GM19452 (cell line): ENCODE measurements around the gene SMPD3.
"Not testable (repeated sequence)": the region's sequence is repeated elsewhere in the genome, so short reads cannot be mapped to it uniquely, and the experiment has no call there.

Experiments
- ATAC-seq: cut with Tn5 transposase; IDR thresholded peaks from one replicate; pipeline ENCODE4 v1.9.1; 2021; ENCODE audit not compliant: unreplicated experiment

The SMPD3 gene

DNA sequence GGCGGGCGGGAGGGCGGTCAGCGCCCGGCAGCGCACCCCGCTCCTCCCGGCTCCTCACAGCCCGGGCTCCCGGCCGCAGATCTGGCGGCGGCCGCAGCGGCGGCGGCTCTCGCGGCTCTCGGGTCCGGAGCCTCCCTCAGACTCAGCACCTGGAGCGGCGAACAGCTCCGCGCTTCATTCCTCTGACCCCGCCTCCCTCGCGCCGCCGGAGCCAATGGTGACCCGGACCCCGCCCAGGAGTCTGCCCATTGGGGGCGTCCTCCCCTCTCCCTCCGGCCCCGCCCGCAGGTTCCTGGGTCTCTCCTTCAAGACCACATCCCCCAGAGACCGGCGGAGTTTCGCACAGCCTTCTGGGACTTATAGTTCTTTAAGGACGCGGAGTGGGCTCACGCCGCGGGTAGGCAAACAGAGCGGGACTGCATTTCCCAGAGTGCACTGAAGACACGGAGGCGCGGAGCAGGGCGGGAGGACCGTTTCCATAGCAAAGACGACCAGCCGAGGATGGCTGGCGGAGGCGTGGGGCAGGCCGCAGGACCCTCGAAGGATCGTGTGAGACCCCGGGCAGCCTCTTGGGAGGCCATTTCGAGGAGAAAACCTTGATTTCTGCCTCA is at the start of gene SMPD3:
Gene SMPD3, minus strand, starts transcription at position 149 of the 611 bp plus-strand sequence. CDS start 76,327 bp downstream, outside the sequence.
- ATAC-seq = peak; percentile 80

DNA sequence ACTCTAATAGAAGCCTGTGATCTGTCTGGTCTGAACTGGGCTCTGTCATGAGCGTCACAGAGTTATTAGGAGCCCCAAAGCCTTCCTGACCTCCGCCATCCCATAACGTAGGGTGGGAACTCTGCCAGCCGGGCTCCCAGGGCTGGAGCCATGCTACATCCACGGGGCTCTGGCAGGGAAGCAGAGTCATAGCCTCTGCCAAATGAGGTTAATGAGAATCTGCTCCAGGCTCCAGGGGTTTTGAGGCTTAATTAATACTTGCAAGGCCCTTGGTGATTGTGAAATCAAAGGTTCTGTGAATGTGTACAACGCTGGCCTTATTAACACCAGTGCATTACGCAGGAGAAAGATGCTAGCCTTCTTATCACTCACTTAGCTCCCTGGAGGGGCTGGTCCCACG is 48.4 kb upstream of the SMPD3 start:
- no peak for ATAC-seq

DNA sequence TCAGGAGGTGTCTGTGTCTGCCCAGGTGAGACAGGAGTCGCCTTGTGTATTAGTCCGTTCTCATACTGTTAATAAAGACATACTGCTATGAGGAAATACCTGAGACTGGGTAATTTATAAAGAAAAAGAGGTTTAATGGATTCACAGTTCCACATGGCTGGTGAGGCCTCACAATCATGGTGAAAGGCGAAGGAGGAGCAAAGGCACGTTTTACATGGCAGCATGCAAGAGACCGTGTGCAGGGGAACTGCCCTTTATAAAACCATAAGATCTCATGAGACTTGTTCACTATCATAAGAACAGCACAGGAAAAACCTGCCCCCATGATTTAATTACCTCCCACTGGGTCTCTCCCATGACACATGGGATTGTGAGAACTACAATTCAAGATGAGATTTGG is 46.0 kb upstream of the SMPD3 start:
- ATAC-seq = not testable (repeated sequence)

DNA sequence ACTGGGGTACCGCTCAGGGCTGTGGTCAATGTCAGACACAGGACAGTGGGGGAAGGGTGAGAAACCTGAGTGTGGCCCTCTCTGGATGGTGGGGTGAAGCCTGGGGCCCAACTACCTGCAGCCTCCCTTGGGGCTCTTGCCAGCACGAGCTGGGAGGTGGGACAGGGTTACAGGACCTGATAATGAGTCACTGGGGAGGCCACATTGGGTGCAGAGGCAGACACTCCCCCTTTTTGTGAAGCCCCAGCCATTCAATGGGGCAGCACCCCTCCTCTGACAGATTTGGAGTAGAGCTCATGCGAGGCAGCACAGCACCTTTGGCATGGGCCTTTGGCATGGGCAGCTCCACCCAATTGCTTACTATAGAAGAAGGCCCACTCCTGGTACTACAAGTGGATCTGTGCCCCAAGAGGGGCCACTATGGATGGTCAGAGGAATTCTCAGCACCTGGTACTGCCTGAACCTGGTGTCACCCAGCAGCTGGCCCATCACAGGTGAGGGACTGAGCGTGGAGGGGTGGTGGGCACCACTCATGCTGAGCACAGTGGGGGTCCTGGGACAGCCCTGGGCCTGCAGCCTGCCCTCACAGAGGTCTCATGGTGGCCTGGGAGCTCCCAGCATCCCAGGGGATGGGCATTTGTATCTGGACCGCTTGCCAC is 45.2 kb upstream of the SMPD3 start:
- no peak for ATAC-seq

DNA sequence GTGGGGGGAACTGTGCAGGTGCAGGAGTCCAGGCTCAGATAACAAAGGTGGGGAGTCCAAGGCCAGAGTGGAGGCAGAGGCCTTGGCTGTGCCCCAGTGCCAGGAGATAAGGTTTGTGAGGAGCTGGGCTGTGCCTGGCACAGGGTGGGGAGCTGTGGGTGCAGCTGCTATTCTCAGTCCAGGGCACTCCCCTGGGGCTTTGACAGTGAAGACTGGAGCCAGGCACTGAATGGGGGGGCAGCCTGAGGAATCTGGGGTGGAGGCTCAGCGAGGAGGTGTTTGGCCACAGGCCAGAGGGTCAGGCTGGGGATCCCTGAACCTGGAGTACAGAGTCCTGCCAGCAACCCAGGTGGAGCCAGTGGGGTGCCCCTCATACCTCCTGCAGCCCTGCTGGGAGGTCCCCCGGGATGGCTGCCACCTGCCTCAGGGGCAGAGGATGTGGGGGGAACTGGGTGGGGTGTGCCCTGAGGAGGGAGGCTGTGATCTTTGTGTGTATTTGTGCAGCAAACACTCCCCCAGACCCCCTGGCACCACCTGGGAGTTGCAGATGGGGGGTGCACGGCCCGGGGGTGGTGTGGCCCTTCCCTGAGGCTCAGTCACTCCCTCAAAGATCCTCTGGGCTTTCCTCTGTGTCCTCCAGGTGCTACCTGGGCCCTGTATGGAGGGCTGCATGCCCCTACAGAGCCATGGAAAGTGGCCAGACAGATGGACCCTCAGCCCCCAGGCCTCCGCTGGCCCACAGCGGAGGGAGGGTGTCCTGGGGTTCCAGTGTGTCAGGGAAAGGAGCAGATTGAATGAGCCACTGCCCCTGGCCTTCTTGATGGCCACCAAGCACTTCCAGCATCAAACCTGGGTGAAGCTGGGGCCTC is 44.5 kb upstream of the SMPD3 start:
- ATAC-seq = no peak

DNA sequence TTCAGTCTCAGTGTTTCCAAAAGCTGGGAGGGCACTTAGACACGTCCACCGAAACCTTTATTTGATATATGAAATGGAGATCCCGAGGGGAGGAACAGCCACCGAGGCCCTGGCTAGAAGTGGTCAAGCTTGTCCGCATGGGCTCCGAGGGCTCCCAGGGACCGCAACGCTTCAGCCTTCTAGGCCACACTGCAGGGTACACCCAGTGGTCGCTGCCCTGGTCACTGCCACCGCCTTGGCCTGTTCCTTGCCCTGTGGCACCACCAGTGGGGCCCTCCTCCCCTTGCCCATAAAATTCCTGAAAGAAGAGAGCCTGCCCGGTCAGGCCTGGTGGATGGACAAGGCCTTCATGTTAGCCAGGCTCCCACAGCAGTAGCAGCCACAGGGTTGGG is 43.8 kb upstream of the SMPD3 start:
- no peak for ATAC-seq

DNA sequence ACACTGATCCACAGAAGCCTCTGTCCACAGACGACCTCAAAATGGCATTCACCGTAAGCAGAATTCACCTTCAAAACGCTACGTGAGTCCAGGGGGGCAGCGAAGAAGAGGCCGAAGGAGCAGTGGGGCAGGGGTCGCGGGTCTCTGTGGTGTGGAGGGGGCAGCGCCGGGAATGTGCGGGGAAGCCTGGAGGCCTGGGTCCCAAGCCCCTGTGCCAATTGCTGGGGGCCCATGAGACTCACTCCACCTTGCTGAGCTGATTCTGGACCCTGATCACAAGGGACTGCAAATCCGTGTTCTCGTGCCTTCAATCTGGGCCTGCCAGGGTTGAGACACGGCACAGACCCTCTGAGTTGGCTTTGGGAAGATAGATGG is 43.3 kb upstream of the SMPD3 start:
- ATAC-seq = no peak

DNA sequence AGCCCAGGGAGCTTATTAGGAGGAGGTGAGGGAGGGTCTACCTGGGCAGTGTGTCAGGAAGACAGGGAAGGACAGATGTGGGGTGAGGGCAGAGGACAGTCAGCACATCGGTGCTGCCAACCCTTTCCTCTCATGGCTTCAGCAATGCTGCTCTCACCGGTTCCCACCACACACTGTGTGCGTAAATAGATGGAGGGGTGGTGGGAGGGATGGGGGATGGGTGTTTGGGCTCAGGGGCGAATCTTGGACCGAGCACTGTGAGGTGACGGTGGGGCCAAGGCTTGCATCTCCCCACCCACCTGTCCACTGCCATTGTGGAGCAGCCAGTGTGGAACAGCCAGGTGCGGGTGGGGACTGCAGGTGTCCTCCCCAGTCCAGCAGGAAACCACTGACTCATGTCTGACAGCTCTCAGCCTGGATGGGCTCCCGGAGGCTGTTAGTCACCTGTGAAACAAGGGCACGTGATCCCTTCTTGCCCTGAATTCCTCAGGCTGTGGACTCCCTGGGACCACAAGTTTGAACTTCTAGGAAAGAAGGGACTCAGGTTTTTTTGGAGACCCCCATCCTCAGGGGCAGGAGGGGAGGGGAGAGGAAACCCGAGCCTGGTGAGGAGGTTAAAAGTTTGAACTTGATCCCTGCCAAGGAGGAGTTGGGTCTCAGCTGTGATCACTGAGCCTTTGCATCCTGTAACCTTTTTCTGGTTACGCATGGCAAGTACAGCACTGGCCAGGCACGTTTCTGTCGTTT is 42.7 kb upstream of the SMPD3 start:
- no peak for ATAC-seq

DNA sequence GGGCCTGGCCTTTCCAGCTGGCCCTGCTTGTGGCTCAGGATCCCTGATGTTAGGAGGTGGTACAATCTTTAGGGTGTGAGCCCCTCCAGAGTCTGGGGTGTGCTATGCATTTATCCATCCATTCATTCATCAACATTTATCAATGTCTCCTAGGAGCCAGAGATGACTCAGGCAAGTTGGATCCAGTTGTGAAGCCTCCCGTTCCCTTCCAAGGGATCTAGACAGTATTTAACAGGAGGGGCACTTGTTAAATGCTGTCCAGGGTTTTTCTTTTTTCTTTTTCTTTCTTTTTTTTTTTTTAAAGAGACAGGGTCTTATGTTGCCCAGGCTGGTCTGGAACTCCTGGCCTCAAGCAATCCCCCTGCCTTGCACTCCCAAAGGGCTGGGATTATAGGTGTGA is 42.0 kb upstream of the SMPD3 start:
- ATAC-seq = no peak

DNA sequence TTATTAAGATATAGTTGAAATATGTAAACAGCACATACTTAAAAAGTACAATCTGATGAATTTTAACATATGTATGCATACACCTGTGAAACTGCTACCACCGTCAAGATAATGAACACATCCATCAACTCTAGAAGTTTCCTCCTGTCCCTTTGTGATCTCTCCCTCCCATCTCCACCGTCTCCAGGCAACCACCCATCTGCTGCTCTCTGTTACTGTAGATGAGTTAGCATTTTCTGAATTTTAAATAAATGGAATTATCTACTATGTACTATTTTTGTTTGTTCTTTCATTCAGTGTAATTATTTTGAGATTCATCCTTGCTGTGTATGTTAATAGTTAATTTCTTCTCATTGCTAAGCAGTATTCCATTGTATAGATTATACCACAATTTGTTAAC is 40.2 kb upstream of the SMPD3 start:
- no peak for ATAC-seq

DNA sequence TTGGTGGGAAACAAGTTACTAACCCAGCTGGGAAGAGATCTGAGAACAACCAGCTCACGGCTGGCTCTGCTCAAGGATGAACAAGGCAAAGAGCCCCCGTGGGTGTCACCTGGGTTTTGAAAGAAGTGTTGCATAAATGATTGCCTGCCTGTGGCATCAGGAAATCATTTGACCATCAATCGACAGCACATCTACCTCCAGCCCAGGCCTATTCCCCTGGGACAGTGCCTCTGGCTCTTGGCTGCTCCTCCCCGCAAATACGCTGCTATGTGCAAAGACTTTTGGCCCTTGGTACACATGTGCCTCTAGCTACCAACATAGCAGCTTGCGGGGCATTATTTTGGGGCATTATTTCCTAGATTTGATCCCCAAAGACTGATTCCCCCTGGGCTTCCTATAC is 39.4 kb upstream of the SMPD3 start:
- ATAC-seq = no peak

DNA sequence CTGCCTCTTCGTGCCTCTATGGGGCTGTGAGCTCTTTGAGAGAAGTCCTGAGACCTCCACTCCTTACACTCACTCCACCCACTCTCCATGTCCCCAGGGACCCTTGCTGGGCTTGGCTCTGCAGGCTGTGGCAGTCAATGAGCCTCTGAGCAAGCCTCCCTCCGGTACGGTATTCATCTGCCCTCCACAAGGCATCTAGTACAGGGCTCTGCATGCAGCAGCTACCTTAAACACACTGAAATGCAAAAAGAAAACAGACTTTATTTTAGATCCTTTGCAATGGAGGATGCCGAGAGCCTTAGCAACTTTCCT is 38.9 kb upstream of the SMPD3 start:
- no peak for ATAC-seq

DNA sequence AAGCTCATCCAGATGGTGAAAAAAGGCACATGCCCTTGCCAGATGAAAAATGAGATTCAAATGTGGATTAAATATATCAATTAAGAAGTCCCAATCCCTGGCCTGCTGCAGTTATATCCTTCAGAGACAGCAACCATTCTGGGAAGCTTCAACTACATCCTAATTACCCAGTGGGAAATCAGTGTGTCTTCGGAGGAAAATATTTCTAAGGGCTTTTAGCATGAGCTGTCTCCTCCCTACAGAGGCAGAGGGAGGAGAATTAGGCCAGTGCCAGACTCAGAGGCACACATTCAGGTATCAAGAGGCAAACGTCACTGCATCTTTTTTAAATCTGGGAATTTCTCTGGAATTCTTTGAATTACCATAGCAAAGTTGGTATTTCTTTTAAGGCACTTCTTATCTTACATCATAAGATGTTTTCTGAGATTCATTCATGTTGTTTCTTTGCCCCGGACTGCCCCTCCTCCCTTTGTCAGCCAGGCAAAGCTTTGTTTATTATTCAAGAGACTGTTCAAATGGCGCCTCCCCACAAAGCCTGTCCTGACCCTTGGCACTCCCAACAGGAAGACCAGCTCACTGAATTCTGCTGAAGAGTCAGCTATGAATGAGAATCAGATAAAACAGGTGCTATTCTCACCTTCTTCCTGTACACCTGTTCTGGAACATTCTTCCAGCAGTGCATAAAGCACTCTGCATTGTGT is 38.3 kb upstream of the SMPD3 start:
- ATAC-seq = no peak

DNA sequence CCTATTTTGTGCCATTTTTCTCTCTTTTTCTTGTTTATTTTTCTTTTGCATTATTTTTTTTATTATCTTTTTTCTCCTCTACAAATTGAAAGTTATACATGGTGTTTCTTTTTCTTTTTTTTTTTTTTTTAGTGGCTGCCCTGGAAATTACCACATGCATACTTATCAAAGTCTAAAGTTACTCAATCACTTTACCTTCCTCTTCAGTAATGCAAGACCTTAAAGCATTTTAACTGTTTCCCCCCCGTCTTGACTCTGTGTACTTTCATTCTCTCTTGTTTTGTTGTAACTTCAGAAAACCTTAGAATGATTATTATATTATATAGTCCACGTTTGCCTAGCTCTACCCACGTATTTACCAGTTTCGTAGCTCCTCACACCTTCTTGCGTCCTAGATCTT is 33.3 kb upstream of the SMPD3 start:
- ATAC-seq = no peak

DNA sequence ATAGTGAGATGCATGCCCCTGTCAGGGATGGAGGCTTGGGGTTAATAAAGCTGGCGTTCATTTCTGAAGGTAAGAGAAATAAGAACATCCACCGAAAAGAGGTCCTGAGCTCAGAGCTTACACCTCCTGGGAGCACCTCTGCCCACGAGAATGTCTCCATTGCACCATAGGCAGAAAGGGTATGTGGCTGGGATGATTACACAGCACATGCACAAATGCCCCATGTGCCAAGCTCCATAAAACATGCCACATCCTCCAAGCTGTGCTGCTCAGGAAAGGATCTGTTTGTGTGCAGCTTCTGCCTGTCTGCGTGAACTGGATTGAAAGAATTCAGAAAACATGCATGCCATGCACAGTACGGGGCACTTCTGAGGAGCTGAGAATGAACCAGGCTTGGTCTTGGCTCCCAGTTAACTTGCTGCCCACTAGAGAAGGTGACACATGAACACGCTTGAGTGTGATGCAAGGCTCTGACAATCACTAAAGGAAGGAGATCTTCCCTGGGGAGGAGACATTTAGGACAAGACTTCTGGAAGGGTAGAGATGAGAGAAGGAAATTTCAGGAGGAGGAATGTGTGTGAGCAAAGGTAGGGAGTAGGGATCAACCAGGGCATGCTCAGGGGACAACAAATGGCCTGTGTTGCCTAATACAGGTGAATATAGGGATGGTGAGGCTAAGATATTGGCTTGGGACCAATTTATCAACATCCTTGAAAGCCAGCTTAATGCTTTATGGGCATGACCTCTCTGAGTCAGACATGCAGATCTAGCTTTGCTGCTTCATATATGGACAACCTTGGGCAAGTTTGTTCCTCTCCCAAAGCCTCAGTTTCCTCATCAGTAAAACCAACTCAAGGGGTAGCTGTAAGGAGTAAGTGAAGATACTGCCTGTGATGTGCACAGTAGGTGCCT is 32.0 kb upstream of the SMPD3 start:
- no peak for ATAC-seq

DNA sequence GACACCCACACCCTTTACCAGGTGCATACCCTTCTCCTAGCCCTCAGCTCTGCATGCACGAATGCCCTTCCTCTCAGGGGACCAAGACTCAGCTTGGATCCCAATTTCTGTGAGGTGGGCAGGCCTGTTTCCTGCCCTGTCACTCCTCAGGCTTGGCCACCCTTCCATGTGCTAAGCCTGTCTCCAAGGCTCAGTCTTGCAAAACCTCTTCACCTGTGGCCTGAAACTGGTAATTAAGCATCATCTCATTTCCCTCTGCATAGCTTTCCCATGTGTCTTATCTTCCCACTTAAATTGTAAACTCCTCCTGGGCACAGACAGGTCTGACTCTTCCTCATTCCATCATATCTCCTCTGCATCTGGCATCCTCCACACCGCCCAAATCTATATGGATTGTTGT is 31.0 kb upstream of the SMPD3 start:
- ATAC-seq = no peak

DNA sequence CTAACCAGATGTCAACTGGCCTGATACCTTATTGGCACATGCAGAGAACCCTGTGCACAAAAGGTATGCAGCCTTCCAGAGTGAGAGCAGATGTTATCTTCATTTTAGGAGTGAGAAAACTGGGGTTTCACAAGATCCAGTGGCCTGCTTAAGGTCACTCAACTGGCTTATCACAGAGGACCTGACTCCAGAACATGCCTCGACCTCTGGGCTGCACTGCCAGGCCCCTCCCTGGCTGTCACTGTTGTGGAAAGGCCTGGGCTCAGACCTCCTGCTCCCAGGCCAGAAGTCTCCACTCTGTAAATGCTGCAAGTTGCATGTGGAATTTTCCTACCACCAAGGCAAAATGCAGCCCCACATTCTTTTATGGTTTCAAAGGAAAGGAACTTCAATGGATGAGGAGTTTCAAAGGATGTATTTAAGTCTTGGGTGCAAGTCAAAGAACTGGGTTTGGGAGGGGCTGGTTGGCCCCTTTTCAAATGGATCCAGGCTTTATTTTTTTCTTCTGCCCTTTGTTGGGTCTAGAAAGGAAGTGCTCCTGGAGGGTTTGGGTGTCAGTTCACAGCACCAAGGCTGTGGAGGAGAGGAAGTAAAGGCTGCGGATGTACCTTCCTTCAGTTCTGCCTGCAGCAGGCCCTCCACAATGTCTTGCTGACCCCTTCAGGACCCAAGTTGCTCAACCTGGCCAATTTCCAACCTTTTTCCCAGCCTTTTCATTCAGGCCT is 30.4 kb upstream of the SMPD3 start:
- ATAC-seq = no peak

DNA sequence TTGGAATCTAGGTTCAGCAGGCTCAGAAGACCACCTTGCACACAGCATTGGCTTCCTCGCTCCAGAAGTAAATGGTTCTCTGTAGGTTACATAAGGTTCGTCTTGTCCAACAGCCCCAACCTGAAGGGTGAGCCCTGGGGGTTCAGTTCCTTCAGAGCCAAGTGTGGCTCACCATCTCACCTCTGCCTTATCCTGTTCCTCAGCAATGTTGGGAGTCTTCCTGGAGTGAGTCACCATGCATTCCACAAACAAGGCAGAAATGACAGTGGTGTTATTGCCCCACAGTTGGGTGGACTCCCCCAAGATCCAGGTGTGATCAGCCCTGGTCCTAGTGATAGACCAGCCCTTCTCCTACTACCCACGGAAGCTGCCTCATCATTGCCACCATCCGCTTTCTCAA is 26.8 kb upstream of the SMPD3 start:
- ATAC-seq = no peak

DNA sequence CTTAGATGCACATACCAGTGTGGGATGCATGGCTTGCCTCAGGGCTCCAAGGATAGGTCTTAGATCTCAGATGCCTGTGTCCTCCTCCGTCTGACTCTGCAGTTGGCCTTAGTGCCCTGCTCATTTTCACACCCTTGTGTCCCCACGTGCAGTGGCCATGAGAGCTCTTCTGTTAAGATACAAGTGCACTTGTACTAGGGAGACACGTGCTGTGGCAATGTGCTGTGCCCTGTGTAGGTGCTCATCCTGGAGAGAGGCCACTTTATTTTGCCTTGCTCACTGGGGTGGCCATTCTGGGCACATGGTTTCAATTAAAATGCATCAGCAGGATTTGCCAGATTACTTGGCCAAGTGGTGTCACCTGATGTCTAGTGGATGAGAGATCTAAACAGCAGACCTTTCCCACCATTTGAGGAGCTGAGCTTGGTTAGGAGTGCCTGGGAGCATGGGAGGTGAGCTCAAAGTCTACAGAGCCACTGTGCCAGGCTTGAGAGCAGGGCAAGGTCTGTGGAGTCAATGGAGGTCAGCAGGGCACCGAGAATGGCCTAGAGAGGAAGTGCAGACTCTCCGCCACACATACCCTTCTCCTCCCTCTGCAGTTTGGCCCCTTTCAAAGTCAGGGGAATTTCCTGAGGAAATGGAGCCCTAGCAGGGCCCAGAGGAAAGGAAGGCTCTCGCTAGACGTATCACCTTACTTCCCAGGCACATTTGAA is 25.2 kb upstream of the SMPD3 start:
- no peak for ATAC-seq
